NCI-H2081 (cell line): ENCODE results near the gene PIP4K2B.
"Not testable (repeated sequence)": the region's sequence is repeated elsewhere in the genome, so short reads cannot be mapped to it uniquely, and the experiment has no call there.

Source experiments
- DNase-seq, 2 experiments: peaks; one replicate each; lab custom pipeline; 2025; lab: John Stamatoyannopoulos, UW

Gene PIP4K2B

DNA sequence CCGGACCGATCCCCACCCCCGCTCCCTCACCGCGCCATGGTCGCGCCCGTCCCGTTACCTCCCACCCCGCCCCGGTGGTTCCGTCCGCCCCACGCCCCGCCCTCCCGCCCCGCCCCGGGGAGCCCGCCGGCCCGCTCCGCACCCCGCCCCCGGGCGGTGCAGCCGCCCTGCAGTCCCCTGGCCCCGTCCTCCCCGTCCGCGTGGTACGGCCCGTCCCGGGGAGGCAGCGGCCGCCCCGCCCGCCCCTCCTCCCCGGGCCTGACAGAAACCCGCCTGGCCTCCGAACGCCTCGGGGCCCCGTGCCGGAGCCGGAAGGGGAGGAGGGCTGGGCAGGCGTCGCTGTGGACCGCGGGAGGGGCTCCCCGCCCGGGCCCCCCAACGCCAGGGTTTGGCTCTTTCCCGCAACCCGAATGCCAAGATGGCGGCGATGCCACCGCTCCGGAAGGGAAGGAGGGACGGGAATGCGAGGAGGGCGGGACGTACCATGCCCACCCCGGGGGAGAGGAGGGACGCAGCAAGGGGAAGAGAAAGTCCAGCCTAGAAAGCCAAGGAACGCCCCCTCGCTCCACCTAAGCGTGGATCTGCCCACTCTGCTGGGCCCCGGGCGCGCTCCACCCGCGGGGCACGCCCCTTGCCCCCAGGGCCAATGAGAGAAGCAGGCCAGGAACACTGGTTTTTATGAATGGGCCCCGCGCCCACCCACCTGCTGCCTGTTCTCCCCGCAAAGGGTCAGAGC is at the start of gene PIP4K2B:
TSS of gene PIP4K2B (minus strand) at position 56 of the 736 bp plus-strand sequence. CDS start 132 bp downstream, outside the sequence.
- DNase-seq, result peak; percentile 99

DNA sequence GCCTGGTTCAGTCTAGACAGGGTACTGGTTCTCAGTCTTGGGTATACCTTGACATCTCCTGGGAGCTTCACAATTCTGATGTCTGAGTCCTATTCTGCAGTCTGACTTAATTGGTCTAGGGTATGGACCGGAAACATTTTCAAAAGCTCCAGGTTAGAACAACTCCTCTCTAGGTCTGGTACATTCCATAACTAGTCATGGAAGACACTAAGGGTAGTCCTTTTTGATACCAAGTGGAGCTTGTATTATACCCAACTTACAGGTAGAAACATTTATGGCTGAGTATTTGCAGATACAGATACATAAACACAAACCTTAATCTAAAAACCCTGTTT is 49.2 kb upstream of the PIP4K2B start:
- DNase-seq, result no peak

DNA sequence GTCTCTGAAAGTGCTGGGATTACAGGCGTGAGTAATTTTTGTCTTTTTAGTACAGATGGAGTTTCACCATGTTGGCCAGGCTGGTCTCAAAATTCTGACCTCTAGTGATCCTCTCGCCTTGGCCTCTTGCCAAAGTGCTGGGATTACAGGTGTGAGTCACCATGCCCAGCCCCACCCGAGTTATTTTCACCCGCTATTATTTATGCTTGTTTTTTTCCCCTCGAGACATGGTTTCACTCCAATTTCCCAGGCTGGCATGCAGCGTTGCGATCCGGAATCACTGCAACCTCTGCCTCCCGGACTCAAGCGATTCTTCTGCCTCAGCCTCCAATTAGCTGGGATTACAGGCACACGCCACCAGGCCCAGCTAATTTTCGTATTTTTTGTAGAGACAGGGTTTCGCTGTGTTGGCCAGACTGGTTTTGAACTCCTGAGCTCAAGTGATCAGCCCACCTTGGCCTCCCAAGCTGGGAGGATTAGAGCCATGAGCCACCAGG is 45.0 kb upstream of the PIP4K2B start:
- DNase-seq, result no peak

DNA sequence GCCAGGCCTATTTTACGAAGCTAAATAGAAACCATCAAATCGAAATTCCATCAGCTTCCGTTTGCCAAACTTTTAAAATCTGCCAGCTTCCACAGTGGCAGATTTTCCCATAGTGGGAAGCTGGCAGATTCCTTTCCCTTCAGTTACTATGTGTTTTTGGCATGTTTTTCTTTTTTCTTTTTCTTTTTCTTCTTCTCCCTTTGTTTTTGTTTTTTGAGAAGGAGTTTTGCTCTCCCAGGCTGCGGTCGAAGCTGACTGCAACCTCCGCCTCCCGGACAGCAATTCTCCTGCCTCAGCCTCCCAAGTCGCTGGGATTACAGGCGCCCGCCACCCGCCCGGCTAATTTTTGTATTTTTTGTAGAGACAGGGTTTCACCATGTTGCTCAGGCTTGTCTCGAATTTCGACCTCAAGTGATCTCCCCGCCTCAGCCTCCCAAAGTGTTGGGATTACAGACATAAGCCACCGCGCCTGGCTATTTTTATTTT is 26.4 kb upstream of the PIP4K2B start:
- no peak for DNase-seq

DNA sequence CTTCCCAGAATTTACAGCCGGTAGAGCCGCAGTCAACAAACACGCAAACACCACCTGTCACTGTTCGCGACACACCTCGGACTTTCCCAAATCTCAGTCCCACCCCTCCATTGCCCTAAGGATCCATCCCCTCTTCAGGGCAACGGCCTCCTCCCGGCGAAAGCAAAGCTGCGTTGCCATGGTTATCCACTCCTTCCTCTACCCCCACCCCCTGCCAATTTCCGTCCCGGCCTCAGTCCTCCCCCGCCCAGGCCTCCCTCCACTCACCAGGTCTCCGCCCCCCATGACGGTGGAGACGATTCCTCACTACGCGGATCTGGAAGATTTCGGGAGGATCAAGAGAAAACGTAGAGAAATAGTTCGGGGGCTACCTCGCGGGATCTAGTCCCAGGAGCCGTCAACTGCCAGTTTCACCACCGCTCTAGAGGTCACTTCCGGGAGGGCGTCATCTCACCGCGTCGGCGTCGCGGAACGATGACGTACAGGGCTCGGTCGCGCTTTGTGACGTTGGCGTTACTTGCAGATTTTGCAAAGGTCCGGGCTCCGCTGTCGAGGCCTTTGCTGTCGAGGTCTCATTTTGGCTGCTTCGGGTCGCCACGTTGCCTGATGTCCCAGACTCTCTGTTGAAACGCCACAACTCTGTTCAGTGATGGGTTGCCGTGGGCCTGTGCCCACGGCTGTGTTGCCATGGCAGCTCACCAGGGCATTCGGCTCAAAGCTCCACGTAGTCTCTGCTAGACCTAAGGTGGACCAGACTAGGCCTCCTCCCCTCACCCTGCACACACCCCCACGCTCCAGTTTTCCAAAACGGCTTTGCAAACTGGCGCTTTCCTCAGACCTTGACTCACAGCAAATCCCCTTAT is 25.8 kb upstream of the PIP4K2B start, which contains the start of gene CWC25:
TSS of gene CWC25 (minus strand) at position 423 of the 863 bp plus-strand sequence. CDS start at position 285, 138 bp downstream.
- DNase-seq, result peak; percentile 92 to 96

DNA sequence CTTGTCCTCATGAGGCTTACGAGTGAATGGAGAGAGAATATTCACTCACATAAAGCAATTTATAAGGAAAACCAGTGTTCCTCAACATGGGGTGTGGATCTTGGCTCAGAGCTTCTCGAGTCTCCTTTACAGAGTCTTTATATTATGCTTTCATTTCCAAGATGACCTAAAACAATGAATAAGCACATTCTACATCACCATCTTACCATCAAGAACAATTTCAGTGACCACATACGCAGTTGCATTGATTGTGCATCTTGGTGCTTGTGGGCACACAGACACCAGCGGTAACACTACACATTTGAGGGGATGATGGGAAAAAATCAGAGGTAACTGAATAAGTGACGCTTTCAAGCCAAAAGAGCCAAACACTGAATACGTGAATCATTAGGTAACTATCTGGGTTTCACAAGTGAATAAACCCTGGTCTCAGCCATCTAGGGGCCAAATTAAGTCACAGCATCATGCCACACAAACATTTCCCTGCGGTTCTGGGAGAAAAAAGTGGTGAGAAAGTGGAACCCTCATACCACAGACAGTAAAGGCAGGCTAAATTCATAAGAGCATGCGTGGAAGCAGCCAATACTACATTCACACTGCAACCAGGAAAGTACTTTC is 16.3 kb upstream of the PIP4K2B start:
- DNase-seq, result no peak

DNA sequence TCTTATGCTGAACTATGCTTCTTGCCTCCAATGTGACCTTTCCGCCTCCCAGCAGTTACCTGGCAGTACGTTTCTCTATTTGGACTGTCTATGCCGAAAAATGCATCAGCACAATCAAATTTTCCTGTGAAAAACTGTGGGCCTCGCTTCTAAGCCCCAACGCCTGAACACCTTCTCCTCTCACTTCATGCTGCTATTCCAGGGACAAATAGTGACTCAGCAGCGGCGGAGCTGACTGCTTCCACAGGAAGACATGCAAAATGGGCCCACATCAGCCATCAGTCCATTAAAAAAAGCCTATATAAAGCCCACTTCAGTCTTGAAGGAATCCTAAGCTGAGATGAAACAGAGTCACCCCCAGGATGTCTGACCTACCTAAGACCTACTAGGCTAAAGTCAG is 10.5 kb upstream of the PIP4K2B start:
- DNase-seq, result no peak

DNA sequence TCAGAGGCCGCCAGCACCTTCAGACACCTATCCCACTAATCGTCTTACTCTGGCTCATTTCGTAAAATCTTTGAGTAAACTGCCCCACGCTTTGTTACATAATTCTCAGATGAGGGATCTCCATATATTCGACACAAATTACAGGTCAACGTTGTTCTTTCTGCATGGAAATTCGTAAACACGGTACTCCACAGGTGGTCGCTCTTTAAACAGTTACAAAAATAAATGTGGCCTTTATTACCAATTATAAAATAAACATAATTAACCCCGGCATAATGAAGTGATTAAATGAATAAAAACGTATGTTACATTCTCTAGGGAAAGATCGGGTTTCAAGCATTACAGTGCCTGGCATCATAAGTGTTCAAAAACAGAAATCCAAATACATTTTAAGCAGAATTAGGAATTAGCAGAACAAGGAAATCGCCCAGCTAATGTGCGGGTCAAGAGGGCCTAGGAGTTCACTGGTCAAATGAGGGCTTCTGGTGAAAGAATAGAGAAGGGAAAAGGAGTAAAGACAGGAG is 943 bp upstream of the PIP4K2B start:
- no peak for DNase-seq

DNA sequence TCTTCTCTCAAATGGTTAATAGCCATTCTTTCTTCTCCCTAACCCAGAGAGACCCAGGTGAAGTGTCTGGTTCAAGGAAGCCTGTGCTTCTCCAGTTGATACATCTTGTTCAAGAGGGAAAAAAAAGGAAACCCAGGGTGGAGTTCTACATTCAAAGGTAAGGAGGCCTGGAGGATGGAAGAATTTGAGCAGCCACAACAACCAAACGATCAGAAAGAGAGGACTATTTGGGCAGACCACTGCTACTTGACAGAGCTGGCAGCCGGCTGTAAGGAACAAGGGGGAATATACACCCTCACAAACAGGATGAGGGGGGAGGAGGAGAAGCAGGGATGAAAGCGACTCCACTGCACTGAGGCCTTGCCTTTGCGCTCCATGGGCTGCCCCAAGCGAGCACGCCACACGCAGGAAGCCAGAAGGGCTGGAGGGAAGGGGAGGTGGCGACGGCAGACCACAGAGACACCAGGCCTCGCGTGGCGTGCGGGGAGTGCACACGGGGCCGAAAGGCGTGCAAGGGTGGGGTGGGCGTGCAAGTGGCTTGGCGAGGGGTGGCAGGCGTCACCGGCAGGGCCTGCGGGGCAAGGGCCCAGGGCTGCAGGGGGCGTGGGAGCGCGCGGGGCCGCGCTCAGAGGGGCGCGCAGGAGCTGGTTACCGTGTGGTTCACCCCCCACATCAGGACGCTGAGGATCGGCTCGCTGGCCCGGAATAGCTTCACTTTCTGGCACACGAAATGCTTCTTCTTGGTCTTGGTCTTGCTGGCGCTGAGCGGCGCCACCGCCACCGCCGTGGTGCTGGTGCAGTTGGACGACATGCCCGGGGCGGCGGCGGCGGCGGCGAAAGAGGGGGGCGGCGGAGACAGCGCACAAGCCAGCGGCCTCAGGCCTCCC is 499 bp downstream of the PIP4K2B start:
- peak; percentile 43 to 52 for DNase-seq

DNA sequence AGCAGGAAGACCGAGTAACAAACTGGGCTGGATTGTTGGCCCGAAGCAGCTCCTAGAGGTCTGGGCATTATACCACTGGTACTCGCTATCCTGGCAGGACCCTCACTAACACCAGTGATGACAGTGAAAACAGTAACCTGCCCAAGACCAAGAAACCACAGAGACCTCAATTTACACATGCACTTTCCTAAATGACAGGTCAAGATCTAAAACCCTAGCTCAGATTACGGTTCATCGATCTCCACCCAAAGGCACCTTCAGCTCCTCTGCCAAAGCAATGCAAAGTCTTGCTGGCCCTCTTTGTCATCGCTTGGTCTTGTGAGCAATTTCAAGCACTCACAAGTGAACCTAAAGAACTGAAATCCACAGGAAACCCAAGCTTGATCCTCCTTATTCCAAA is 1.5 kb downstream of the PIP4K2B start:
- DNase-seq, result no peak

DNA sequence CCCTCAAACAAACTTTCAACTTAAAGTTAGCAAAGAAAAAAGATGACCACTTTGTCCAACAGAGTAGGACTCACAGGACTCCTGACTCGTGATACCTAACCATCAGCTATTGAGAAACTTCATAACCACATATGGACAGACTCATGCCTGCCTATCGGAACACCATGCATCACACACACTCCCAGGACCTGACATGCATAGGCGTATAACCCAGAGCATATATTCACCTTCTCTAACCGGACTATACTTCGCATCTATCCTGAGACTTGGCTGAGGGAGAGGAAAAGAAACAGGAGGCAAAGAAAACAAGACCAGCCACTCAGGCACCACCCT is 2.2 kb downstream of the PIP4K2B start:
- no peak for DNase-seq

DNA sequence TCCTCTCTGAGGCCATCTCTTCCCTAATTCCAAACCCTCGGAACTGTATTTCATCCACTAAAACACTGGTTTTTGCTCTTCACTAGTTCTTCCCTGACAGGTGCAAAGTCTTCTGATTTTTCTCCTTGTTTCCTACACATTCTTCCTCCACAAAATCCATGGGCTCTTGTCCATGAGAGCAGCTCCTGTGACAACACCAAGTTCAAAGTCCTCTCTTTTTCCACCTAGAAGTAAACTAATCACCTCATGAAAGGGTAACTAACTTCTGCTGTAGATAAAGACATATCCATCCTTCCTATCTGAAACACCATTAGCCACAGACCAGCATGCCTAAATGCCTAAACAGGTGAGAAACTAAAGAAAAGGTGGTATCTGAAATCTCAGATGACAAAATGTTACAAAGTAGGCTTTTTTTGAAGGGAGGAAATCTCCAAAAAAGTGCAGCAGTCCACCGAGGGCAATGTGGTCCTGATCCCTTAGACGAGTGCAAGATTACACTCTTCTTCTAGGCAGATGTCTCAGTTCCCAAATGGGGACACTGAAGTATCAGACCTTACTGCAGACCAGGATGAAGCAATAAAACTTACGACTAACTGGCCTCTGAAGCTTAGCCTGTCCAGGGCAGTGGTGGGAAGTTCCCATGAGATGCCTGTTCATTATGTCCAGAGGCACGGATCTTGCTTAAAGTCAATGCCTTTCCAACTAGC is 2.8 kb downstream of the PIP4K2B start:
- DNase-seq, result no peak

DNA sequence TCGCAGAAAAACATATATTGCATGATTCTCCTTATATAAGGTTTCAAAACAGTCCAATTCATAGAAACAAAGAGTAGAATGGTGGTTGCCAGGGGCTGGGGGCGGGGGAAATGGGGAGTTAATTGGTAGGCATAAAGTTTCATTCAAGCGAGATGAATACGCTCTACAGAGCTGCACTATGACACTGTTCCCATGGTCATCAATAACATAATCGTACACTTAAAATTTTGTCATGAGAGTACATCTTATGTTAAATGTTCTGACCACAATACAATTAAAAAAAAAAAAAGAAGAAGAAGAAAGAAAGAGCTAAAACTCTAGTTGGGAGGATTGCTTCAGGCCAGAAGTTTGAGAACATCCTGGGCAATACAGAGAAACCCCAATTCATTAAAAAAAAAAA is 5.1 kb downstream of the PIP4K2B start:
- DNase-seq, result no peak

DNA sequence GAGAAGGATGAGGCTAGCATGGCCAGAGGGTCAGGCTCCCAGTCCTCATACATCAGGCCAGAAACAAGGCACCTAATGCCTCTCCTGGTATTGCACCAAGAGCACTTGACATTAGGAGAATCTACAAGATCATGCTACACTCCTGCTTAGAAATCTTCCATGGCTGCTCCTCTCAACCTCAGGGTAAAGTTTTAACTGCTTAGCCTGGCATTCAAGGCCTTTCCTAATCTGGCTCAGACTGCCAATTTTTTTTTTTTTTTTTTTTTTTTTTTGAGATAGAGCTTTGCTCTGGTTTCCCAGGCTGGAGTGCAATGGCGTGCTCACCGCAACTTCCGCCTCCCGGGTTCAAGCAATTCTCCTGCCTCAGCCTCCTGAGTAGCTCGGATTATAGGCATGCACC is 8.2 kb downstream of the PIP4K2B start:
- DNase-seq, result no peak

DNA sequence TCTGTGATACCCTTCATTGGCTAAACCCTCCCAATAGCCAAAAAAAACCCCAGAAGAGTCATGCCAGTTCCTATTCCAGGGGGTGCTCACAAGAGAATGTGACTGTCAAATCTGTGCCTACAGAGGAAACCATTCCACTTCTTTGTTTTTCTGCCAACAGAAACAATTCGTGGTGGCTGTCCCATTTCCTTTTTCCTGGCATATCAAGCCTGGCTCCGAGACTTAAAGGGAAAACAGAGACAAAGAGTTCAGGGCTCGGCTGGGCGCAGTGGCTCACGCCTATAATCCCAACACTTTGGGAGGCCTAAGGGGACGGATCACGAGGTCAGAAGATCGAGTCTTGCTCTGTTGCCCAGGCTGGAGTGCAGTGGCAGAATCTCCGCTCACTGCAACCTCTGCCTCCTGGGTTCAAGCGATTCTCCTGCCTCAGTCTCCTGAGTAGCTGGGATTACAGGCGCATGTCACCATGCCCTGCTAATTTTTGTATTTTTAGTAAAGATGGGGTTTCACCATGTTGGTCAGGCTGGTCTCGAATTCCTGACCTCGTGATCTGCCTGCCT is 9.1 kb downstream of the PIP4K2B start:
- DNase-seq, result not testable (repeated sequence)

DNA sequence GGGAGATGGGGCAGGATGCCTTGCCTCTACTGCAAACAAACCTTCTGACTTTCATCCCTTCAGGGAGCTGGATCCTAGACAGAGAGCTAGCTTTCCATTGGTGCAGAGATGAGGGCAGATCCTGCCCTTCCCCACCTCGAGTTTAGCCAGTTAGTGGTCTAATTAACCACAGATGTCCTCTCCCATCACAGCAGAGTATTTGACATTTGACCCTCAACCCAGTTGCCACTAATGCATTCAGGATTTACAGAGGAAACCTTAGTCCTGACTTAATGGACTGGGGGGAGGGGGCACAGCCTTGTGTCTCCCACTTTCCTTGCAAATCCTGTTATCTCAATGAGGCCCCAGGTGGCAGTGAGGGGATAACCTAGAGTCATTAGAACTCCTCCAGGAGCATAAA is 10.2 kb downstream of the PIP4K2B start:
- no peak for DNase-seq

DNA sequence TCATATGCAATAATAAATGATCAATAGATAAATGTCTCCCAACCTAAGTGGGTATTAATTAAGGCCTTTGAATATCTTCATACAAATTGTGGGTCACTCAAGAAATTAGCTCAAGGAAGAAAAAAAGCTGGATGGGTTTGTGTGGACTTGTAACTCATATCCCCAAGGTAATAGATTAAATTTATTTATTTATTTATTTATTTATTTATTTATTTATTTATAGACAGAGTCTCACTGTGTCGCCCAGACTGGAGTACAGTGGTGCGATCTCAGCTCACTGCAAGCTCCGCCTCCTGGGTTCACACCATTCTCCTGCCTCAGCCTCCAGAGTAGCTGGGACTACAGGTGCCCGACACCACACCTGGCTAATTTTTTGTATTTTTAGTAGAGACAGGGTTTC is 11.4 kb downstream of the PIP4K2B start:
- DNase-seq, result not testable (repeated sequence)

DNA sequence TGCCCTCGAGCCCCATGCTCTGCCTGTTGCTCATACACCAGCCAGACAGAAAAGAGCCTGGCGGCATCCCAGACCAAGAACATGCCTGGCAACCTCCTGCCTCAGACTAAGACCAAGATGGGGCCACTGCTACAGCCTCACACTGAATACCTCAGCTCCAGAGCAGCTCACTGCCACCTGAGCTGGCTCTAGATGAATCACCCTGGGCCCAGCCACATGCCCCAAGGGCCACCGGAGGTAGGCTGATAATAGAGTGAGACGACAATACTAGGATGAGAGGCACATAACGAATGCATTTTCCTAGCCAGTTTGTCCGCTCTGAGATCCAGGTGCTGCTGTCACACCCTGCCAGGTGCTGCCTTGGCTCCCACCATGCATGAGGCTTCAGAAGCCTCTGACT is 13.0 kb downstream of the PIP4K2B start:
- DNase-seq, result no peak

DNA sequence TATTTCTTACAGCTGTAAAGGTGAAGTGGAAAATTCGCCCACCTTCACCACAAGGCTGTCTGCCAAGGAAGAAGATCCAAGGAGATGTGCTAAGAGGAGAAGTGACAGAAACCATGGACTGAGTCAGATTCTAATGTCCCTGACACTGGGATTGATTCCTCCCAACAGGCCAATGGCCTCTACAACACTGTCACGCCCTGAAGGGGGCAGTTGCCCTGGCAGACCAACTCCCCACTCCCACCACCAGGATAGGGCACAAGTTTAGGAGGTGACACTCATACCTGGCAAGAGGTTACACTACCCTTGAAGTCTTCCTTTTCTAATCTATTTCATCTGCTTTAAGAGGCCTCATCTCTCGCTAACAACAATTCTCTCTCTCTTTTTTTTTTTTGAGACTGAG is 16.1 kb downstream of the PIP4K2B start:
- no peak for DNase-seq
